Calu3 (cell line): ENCODE results near the gene ASCL2. TPM values are rescaled to one million over a fixed set of nuclear protein-coding genes. Genes with fewer than 3 reads are reported as not detected.

Source experiments
- BruUV-seq: library from RNA; stranded (reverse); fragments of 400-500 nt; replicated peaks from 2 replicates; lab custom pipeline; 2021; lab: Mats Ljungman, UMichigan
- CTCF ChIA-PET: fragments of 300-600 bp; sonication (Branson Sonifier 250); formaldehyde crosslinking; loops from one replicate; lab custom pipeline; 2022; ENCODE audit warnings: antibody characterized with exemption; lab: Charles Lee
- DNase-seq: peaks from one replicate; pipeline ENCODE4 v3.0.0; 2022
- H3K27ac Mint-ChIP-seq: one replicate; pipeline ENCODE4 v1.8.0; 2022; ENCODE audit warnings: mixed read lengths; ENCODE audit not compliant: unreplicated experiment
- H3K27me3 Mint-ChIP-seq: one replicate; pipeline ENCODE4 v1.8.0; 2022; ENCODE audit warnings: mixed read lengths; ENCODE audit not compliant: unreplicated experiment
- H3K36me3 Mint-ChIP-seq: one replicate; pipeline ENCODE4 v1.8.0; 2022; ENCODE audit warnings: mild to moderate bottlenecking, moderate library complexity, mixed read lengths; ENCODE audit not compliant: insufficient read depth, unreplicated experiment
- H3K4me1 Mint-ChIP-seq: one replicate; pipeline ENCODE4 v1.8.0; 2022; ENCODE audit warnings: mild to moderate bottlenecking, low read depth, mixed read lengths; ENCODE audit not compliant: unreplicated experiment
- H3K4me3 Mint-ChIP-seq: one replicate; pipeline ENCODE4 v1.8.0; 2022; ENCODE audit warnings: mild to moderate bottlenecking, low read depth, moderate library complexity, mixed read lengths; ENCODE audit not compliant: unreplicated experiment
- H3K9me3 Mint-ChIP-seq: one replicate; pipeline ENCODE4 v1.8.0; 2022; ENCODE audit warnings: low read depth, mixed read lengths; ENCODE audit not compliant: unreplicated experiment
- intact Hi-C: fragments of 100-400 bp; cut with micrococcal nuclease; formaldehyde crosslinking; loops from one replicate; pipeline ENCODE4 v1.10.0; 2022; ENCODE audit not compliant: unreplicated experiment
- total RNA-seq: library from RNA; stranded (reverse); gene quantifications from 2 replicates; pipeline ENCODE4 v1.2.3, GENCODE V29; 2022
- TF ChIP-seq, protein P1 (sequence below): fragments of 200-600 bp; IDR thresholded peaks from one replicate; pipeline ENCODE4 v1.8.0; 2022; ENCODE audit warnings: antibody characterized with exemption; ENCODE audit not compliant: unreplicated experiment

Gene ASCL2
- total RNA-seq, 1 experiment from 2014 or later, result not detected

GRCh38 chr11:2314525-2315394, 44.4 kb upstream of the ASCL2 start:
- CTCF ChIA-PET, result interaction anchor here (1.2 kb wide), 1 partner anchor 10 kb away, joined by 3 read pairs; no protein-coding TSS in a partner anchor
- no TSS peak for BruUV-seq
- H3K4me3 Mint-ChIP-seq, result no peak overlapping the region
- intact Hi-C loops, result no loop called here
- H3K27me3 Mint-ChIP-seq, result peaks cover 29% of the 10 kb centered on the region
- DNase-seq, result no peak
- no peaks in the 10 kb centered on the region for H3K4me1 Mint-ChIP-seq
- H3K36me3 Mint-ChIP-seq, result no peaks in the 10 kb centered on the region
- TF ChIP-seq, protein P1, sequence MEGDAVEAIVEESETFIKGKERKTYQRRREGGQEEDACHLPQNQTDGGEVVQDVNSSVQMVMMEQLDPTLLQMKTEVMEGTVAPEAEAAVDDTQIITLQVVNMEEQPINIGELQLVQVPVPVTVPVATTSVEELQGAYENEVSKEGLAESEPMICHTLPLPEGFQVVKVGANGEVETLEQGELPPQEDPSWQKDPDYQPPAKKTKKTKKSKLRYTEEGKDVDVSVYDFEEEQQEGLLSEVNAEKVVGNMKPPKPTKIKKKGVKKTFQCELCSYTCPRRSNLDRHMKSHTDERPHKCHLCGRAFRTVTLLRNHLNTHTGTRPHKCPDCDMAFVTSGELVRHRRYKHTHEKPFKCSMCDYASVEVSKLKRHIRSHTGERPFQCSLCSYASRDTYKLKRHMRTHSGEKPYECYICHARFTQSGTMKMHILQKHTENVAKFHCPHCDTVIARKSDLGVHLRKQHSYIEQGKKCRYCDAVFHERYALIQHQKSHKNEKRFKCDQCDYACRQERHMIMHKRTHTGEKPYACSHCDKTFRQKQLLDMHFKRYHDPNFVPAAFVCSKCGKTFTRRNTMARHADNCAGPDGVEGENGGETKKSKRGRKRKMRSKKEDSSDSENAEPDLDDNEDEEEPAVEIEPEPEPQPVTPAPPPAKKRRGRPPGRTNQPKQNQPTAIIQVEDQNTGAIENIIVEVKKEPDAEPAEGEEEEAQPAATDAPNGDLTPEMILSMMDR, result no peak
- H3K27ac Mint-ChIP-seq, result no peak overlapping the region
- H3K9me3 Mint-ChIP-seq, result no peaks in the 10 kb centered on the region

DNA sequence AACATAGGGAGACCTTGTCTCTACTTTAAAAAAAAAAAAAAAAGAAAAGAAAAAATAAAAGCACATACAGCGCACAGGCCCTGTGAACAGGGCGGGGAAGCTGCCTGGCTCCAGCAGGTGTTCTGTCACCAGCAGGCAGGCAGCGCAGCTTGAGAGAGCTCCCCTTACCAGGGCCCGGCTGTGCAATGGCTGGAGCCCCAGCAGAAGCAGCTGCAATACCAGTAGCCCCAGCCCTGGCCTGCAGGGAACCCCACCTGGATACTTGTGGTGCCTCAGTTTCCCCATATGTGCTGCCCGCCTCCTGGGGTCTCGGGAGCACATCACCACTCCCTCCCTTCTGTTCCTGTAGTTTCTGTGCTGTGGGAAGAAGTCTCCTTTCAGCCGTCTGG, 43.7 kb upstream of the ASCL2 start:
- no peak overlapping the region for H3K27ac Mint-ChIP-seq
- BruUV-seq, result no TSS peak
- H3K36me3 Mint-ChIP-seq, result no peaks in the 10 kb centered on the region
- H3K9me3 Mint-ChIP-seq, result no peaks in the 10 kb centered on the region
- intact Hi-C loops, result no loop called here
- TF ChIP-seq, protein P1, result no peak
- peaks cover 23% of the 10 kb centered on the region for H3K27me3 Mint-ChIP-seq
- H3K4me1 Mint-ChIP-seq, result no peaks in the 10 kb centered on the region
- no peak for DNase-seq
- H3K4me3 Mint-ChIP-seq, result no peak overlapping the region
- CTCF ChIA-PET, result interaction anchor here (1.2 kb wide), 1 partner anchor 9 kb away, joined by 3 read pairs; no protein-coding TSS in a partner anchor

GRCh38 chr11:2313051-2313951, 42.9 kb upstream of the ASCL2 start:
- CTCF ChIA-PET, result interaction anchor here (1.2 kb wide), 1 partner anchor 8 kb away, joined by 3 read pairs; no protein-coding TSS in a partner anchor

More at GRCh38 chr11:2313051-2313951, 42.9 kb upstream of the ASCL2 start:
- Mint-ChIP-seq H3K4me3 (no peak overlapping the region), H3K27ac (no peak overlapping the region), H3K36me3 (no peaks in the 10 kb centered on the region), H3K4me1 (no peaks in the 10 kb centered on the region), H3K9me3 (no peaks in the 10 kb centered on the region), H3K27me3 (peaks cover 19% of the 10 kb centered on the region)
- TF ChIP-seq, protein P1, result no peak
- DNase-seq, result no peak
- BruUV-seq, result no TSS peak
- intact Hi-C loops, result no loop called here
